ENCODE data around the gene MAN1C1.
A peak's percentile ranks its signal among the peaks of the same experiment; 100 is the strongest.

The MAN1C1 gene

DNA sequence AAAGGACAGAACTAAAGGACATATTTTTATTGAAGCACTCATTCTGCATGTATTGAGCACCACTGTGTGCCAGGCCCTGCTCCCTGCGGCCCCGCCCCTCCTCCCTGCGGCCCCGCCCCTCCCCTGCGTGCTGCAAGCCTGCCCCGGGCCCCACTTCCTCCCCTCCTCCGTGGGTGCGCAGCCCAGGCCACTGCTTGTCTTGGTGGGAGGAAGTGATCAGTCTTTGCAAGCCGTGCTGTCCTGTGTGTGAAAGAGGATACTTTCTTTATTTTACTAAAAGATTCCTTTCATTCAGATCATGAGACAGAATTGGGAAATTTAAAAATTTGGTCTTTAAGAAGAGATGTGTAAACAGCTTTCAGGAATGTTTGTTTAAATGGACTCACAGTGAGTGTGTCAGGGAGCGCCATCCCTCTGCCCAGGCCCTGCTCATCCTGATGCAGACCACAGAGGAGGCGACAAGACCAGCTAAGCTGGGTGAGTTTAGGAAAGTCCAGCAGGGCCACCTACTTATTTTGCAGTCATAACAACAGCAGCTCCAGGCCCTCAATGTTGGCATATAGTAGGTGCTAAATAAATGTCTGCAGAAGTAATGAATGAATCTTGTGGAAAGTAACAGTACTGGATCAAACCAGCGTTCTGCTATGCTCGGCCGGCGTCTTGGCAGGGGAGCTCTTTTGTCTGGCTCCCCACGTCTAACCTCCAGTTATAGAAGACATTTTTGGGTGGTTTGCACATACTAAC lies 95.1 kb downstream of the MAN1C1 start:
- DNase-seq (ENCODE audit: low read depth in 1 of 2, low spot score in 1 of 2) = peak; percentile 22 to 41

DNA sequence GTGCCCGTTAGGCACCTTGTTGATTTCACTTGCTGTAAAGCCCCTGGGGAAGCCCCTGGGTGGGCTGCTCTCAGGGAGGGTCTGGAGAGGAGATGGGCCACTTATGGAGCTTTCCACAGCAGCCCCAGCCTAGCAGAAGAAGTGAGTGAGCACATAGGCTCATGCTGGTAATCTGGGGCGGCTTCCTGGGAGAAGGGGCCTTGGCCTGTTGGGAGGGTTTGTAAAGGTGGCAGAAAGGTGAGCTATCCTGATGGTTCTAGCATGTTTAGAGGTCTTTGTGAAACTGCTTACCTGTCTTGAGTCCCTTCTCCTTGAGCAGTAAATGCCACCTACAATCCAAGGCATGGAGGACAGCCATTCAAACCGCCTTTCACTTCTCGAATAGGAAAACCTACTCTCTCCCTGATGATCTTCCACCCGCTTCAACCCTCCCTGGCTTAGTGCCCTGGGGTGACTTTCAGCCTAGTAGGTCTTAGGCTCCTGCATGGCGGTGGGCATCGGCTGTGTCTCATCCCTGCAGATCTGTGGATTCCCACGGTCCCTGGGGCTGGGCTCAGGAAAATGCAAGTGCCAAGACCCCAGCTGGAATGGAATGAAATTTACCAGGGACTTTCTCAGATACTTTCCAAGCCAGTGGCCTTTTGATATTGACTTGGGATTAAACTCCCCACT lies 95.8 kb downstream of the MAN1C1 start:
- no peak for DNase-seq (ENCODE audit: low read depth in 1 of 2, low spot score in 1 of 2)

DNA sequence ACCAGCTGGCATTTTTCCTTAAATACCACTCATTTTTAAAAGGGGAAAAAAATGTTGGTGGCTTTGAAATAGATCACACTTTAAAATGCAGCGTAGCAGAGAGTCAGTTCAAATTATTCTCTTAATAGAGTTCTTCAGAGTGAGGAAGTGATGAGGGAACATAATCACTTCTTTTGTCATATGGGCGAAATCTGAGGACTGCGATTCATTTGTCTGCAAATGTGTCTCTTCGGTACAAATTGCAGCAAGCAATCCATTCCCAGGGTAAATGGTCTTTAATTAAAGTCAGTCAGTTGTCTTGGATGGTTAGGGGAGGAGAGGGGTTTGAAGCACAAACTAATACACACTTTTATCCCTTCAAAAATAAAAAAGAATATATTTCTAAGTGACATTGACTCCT lies 97.4 kb downstream of the MAN1C1 start:
- DNase-seq (ENCODE audit: low read depth in 1 of 2, low spot score in 1 of 2) = no peak

DNA sequence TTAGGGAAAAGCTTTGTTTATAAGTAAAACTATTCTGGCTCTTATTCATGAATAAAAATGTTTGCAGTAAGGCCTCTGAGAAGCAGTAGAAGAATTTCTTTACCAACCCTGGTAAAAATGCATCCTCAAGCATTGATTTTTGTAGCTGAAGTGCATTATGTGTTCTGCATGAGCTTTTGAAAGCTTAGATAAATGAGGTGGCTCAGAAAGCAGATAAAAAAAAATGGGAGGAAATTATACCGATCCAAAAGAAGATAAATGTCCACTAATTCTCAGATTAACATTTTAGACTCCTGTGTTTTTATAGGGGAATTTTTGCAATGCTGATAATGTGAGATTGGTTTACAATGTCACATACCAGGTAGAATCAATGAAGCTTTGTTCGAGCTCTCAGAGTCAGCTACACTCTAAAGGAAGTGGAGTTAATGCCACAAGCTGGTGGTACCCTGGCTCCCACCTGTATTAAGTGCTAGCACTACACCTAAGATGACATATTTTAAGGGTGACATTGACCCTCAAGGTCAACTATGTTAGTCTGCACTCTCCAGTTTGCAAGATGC lies 97.9 kb downstream of the MAN1C1 start:
- no peak for DNase-seq (ENCODE audit: low read depth in 1 of 2, low spot score in 1 of 2)

DNA sequence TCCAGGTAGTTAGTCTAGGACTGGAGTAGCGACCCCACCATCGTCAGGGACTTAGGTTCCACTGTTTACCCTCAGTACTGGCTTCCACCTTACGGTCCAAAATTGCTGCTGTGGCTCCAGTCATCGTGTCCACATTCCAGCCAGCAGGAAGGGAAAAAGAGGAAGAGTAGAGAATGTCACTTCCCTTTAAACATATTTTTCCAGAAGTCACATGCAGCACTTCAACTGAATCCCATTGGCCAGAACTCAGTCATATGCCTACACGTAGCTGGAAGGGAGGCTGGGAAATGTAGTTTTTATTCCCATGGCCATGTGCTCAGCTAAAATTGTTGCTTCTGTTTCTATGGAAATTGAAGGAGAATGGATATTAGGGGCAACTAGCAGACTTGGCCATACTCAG lies 99.3 kb downstream of the MAN1C1 start:
- no peak for DNase-seq (ENCODE audit: low read depth in 1 of 2, low spot score in 1 of 2)

DNA sequence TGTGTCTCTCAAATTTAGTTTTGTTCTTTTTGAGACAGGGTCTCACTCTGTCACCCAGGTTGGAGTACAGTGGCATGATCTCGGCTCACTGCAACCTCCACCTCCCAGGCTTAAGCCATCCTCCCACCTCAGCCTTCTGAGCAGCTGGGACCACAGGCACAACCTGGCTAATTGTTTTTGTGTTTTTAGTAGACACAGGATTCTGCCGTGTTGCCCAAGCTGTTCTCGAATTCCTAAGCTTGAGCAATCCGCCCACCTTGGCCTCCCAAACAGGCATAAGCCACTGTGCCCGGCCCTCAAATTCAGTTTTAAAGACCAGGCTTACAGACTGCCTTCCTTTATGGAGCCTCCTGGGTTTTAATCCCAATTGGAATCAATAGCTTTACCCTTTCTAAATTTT lies 99.7 kb downstream of the MAN1C1 start:
- no peak for DNase-seq (ENCODE audit: low read depth in 1 of 2, low spot score in 1 of 2)

DNA sequence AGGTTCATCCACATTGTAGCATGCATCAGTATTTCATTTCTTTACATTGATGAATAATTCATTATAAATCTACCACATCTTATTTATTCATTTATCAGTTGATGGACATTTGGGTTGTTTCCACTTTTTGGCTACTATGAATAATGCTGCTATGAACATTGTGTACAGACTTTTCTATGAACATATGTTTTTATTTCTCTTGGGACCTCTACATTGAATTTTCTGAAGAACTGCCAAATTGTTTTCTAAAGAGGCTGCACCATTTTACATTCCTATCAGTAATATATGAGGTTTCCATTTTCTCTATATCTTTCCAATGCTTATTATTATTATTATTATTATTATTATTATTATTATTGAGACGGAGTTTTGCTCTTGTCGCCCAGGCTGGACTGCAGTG lies 102.1 kb downstream of the MAN1C1 start:
- no peak for DNase-seq (ENCODE audit: low read depth in 1 of 2, low spot score in 1 of 2)

DNA sequence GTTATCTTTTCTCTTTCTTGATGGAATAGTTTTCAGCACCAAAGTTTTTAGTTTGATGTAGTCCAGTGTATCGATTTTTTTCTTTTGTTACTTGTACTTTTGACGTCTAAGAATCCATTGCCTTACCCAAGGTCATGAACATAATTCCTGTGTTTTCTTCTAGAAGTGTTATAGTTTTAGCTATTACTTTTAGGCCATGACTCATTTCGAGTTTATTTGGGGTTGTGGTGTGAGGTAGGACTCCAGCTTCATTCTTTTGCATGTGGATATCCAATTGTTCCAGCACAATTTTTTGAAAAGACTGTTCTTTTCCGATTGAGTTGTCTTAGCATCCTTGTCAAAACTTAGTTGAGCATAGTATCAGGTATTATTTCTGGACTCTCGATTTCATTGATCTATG lies 104.0 kb downstream of the MAN1C1 start:
- no peak for DNase-seq (ENCODE audit: low read depth in 1 of 2, low spot score in 1 of 2)

DNA sequence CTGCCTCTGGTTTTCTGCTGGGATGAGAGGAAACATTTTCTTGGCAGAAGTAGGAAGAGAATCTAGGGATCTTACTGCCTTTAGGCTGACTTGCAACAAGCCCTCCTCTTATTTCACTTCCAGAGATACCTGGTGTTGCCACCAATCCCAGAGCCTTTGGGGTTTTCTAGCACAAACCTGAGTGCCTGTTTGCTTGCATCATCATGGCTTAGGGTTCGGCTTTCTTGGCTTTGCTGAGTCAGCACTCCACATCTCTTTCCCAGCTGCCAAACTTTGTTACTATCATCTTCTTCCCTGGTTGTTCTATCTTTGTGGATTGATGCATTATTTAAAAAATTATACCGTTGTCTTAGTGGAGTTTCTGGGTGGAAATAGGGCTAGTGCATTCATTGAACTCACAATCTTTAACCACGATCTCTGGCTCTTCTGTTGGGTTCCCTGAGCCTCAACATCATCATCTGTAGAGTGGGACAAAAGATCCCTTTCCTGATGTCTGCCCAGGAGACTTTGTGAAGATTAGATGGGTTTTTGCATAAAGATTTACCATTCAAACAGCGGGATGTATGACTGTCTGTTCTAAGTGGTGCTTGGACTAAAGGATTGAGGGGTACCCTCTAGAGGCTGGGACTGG lies 106.8 kb downstream of the MAN1C1 start:
- no peak for DNase-seq (ENCODE audit: low read depth in 1 of 2, low spot score in 1 of 2)

DNA sequence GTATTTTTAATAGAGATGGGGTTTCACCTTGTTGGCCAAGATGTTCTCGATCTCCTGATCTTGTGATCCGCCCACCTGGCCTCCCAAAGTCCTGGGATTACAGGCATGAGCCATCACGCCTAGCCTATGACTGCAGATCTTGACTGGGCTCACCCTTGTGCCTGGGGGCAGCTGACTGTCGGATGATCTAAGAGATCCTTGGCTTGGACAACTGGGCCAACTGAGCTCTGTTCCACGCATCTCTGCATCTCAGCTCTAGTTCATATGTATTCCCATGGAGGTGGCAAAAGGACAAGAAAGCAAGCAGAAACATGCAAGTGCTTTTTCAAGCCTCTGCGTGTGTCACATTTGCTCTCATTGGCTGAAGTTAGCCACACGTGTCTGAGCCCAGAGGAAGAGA lies 107.6 kb downstream of the MAN1C1 start:
- DNase-seq (ENCODE audit: low read depth in 1 of 2, low spot score in 1 of 2) = no peak

DNA sequence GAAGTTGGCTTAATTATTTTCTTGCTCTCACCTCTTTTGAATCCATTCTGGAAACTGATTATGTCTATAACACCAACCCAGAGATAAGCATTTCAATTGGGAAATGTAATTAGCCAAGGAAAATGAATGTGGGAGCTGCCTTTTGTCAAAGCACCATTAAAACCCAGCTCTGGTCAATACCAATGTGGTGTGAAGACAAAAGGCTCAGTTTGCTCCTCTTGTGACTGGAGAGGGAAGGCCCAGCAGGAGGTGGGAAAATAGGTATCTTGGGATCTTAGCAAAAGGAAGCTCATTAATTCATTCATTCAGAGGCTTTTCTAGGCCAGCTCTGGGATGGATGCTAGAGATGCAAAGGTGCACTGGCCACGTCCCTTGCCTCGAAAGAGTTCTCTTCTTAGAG lies 108.4 kb downstream of the MAN1C1 start:
- DNase-seq (ENCODE audit: low read depth in 1 of 2, low spot score in 1 of 2) = no peak

DNA sequence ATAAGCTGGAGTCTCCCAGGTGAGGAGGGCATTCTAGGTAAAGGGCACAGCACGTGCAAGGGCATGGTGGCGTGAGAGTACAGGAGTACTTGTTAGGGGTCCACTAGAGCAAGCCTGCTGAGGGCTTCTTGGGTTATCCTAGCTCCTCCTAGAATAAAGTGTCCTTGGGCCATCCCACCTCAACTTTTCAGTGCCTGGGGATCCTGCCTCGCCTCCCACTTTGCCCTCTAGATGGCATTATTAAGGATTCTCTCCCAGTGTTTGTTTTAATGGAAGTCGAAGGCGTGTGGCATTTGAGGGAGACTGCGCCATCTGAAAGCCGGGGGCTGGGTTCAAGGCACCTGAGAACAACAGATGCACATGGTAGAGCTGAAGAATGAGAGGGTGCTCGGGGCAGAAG lies 108.9 kb downstream of the MAN1C1 start:
- no peak for DNase-seq (ENCODE audit: low read depth in 1 of 2, low spot score in 1 of 2)

DNA sequence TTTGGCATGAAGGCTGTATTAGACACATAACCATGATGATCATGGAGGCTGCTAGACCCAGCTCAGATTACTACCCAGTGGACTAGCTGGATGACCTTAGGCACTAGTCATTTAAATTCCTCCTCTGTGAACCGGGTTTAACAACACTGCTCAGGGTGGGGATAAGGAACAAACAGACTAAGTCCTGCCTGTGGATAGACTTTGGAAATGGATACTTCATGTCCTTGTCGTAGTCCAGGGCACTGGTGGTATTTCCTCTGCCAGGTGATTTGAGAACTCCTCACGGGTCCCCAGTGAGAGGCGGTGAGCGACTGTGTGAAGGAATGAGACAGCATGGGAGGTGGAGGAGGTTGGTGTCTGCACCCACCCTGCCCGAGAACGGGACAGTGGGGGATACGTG lies 110.5 kb downstream of the MAN1C1 start:
- DNase-seq (ENCODE audit: low read depth in 1 of 2, low spot score in 1 of 2) = no peak

DNA sequence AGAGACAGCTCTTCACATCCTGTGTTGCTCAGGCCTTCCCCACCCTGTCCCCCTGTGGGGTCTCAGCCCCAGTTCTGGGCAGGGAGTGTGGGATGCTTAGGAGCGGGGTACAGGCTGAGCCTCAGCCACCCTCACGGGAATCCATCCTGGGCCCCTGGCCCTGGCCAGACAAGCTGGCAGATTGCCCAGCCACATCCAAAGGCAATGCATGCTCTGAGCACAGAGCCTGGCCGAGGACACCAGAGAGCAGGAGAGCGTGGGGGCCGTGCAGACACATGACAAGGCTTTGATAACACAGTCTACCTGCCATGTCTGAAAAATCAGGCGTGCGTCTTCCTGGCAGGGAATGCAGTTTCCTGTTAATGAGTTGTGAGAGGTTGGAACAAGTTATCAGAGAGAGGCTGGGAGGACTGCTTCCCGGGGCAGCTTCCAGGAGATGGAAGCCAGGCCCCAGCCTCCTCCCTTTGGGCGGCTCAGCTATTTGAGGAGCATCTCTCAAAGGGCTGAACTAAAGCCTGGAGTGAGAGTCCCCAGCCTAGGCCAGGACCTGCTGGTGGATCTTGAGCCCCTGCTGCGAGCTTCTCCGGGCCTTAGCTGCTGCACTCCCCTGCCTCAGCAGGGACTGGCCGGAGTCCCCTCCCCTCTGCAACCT lies 111.2 kb downstream of the MAN1C1 start:
- DNase-seq (ENCODE audit: low read depth in 1 of 2, low spot score in 1 of 2) = no peak

DNA sequence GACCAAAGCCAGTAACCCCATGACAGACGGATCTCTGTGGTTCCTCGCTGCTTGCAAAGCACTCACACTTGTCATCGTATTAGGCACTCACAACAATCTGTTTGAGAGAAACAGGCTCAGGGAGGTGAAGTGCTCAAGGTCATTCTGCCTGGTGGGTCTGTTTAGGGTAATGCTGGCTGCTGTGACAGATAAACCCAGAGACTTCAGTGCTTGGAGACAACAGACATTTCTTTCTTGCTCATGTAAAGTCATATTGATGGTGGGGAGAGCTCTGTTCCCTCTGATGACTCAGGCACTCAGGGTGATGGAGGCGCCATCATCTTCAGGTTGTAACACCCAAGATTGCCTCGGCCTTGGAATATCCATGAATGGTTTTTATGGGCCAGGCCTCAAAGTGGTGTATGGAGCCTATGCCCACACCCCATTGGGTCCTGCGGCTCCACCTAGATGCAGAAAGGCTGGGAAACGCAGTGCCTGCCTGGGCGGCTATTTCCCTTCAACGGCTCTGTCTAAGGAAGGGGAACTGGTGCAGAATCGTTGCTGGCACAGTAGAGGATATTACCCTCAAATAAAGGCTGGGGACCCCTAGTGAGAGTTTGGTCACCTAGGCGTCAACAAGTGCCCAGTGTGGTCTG lies 111.8 kb downstream of the MAN1C1 start:
- DNase-seq (ENCODE audit: low read depth in 1 of 2, low spot score in 1 of 2) = no peak

DNA sequence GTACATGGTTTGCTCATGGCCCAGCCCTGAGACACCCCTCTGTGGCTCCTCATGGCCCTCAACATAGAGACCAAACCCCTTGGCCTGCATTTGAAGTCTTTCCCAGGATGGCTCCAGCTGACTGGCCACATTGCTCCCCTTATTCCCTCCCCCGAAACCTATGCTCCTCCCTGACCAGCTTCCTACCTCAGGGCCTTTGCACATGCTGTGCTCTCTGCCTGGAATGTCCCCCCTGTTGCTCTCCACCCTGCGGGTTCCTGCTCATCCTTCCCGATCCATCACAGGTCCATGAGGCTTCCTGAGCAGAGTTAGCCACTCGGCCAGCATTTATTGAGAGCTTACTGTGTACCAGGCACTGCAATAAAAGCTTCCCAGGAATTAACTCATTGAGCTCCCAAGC lies 112.5 kb downstream of the MAN1C1 start:
- DNase-seq (ENCODE audit: low read depth in 1 of 2, low spot score in 1 of 2) = no peak

DNA sequence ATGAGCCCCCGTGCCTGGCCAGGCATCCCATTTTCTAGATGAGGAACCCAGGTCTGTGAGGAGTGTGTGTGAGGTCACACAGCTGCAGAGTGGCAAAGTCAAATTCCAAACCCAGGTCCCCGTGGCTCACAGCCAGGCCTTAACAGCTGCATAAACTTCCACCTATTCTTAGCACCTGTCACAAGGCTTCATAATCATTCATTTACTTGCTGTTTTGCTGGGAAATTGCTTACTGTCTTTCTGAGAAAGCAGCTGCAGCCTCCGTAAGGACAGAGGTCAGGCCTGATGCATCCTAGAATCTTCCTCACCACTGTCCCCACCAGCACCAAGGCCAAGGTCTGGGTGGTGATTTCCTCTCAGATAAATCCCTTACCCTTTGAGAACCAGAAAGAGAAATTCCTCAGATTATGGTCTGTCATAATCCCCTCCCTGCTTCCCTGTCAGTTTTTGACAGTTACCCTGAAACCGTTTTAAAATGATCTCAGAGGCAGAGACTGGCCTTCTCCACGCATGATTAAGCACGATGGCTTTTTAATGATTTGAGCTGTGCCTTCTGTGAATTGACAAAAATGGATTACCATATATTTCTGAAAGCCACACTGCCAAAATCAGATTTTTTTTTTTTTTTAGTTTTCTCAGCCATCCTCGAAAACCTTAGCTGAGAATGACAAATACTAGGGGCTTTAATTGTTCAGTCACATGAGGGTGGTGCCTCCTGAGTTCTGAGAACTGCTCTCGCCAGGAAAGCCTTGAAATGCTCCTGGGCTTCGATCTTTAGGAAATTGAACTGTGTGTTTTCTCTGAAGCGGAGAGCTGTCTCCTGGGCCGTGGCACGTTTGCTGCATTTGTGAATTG lies 113.4 kb downstream of the MAN1C1 start:
- no peak for DNase-seq (ENCODE audit: low read depth in 1 of 2, low spot score in 1 of 2)

DNA sequence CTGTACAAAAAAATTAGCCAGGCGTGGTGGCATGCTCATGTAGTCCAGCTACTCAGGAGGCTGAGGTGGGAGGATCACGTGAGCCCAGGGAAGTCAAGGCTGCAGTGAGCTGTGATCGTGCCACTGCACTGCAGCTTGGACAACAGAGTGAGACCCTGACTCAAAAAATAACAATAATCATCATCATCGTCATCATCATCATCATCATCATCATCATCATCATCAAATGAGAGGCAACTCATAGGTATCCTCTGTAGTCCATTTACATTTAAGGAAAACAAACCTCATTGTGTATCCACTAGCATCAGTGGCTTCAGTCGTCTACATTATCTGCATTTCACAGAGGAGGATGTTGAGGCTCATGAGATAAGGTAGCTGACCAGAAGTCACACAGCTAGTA lies 114.6 kb downstream of the MAN1C1 start:
- DNase-seq (ENCODE audit: low read depth in 1 of 2, low spot score in 1 of 2) = no peak

DNA sequence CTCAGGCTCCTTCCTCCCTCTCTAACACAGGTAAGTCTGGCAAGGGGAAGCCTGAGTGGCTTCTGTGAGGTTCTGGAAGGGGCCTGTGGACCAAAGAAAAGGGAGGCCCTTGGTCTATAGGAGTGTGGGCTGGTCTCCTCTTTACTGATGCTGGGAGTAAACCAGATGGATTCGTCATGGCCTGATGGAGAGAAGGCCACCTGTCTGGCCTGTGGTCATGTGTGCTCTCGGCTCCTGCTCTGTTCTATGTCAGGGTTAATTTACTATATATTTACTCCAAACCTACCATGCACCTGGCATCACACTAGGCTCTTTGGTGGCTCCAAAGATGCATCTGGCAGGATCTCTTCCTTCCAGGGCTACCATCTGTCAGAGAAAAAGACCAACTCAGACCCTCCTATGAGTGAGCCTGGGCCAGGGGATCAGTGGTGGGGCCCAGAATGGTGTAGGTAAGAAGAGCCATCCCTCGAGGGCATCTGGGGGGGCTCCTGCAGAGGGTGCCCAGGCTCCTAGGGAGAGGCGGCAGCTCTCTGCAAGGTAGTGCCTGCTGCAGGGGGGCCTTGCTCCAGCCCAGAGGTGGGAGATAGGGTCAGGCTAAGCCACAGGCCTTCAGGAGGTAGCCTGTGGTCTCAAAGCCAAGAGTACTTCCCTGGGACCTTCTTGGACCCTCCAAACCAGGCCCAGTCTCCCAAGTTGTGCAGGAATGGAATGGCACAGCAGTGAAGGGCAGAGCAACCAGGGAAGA lies 115.2 kb downstream of the MAN1C1 start:
- DNase-seq (ENCODE audit: low read depth in 1 of 2, low spot score in 1 of 2) = no peak

DNA sequence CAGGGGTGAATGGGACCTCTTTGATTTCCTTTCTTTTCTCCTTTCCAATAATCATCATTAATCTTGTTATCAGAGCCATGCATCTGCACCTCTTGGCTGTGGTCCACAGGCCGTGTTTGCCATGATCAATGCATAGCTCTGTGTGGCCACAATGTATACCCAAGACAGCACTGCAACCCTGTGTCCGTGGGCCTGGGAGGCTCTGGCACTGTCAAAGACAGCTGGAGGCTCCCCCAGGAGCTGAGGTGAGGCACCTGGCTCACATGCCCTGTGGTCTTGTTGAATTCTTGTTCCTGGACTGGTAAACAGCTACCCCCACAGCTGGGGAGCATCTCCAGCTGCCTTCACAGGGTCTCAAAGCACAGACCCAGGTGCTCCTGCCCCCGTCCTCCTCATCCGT lies 116.2 kb downstream of the MAN1C1 start:
- no peak for DNase-seq (ENCODE audit: low read depth in 1 of 2, low spot score in 1 of 2)

All from stimulated activated CD4-positive, alpha-beta T cell treated with anti-CD3 and anti-CD28 coated beads, Interleukin-15, amount 100 ng/mL, for 1 hour (primary cell).